SW 1271 (cell line): ENCODE measurements around the gene SCD5.

Experiments
- DNase-seq, 2 experiments: peaks; one replicate each; lab custom pipeline; 2025; lab: John Stamatoyannopoulos, UW

The SCD5 gene

GRCh38 chr4:82630079-82630478 is 168.5 kb downstream of the SCD5 start:
- no peak for DNase-seq

GRCh38 chr4:82629238-82630000 is 169.2 kb downstream of the SCD5 start:
- no peak for DNase-seq

GRCh38 chr4:82626251-82626868 is 172.2 kb downstream of the SCD5 start:
- no peak for DNase-seq

- DNase-seq: no peak
Measured at GRCh38 chr4:82624819-82625218, 173.8 kb downstream of the SCD5 start.

GRCh38 chr4:82623121-82623683 is 175.4 kb downstream of the SCD5 start:
- DNase-seq: no peak

GRCh38 chr4:82621251-82621650 is 177.3 kb downstream of the SCD5 start:
- no peak for DNase-seq

- DNase-seq: no peak
Measured at GRCh38 chr4:82620126-82620735, 178.4 kb downstream of the SCD5 start.

- DNase-seq: no peak
Measured at GRCh38 chr4:82618103-82618720, 180.4 kb downstream of the SCD5 start.

GRCh38 chr4:82614838-82615449 is 183.7 kb downstream of the SCD5 start:
- DNase-seq: no peak

GRCh38 chr4:82613121-82613520 is 185.5 kb downstream of the SCD5 start:
- no peak for DNase-seq

- DNase-seq: no peak
Measured at GRCh38 chr4:82611982-82612381, 186.6 kb downstream of the SCD5 start.

GRCh38 chr4:82611527-82611926 is 187.1 kb downstream of the SCD5 start:
- no peak for DNase-seq

- no peak for DNase-seq
Measured at GRCh38 chr4:82610041-82610440, 188.6 kb downstream of the SCD5 start.

- no peak for DNase-seq
Measured at GRCh38 chr4:82606622-82607021, 192.0 kb downstream of the SCD5 start.

GRCh38 chr4:82604522-82604921 is 194.1 kb downstream of the SCD5 start:
- DNase-seq: no peak

GRCh38 chr4:82601242-82602015 is 197.2 kb downstream of the SCD5 start:
- no peak for DNase-seq

- no peak for DNase-seq
Measured at GRCh38 chr4:82599336-82599735, 199.3 kb downstream of the SCD5 start.

- no peak for DNase-seq
Measured at GRCh38 chr4:82594456-82594855, 204.1 kb downstream of the SCD5 start.

GRCh38 chr4:82593411-82593810 is 205.2 kb downstream of the SCD5 start:
- no peak for DNase-seq

- DNase-seq: no peak
Measured at GRCh38 chr4:82592639-82593038, 206.0 kb downstream of the SCD5 start.

- no peak for DNase-seq
Measured at GRCh38 chr4:82591592-82591991, 207.0 kb downstream of the SCD5 start.
